Fibroblast of skin of left quadriceps (primary cell): ENCODE data around the gene RAC3.
"Not testable (repeated sequence)": the region's sequence is repeated elsewhere in the genome, so short reads cannot be mapped to it uniquely, and the experiment has no call there.

ENCODE experiments used
- DNase-seq, 2 experiments: peaks; one replicate each; pipeline ENCODE4 v3.0.0-alpha.2; 2013; ENCODE audit warnings: low read depth in 2 of 2

Gene RAC3

DNA sequence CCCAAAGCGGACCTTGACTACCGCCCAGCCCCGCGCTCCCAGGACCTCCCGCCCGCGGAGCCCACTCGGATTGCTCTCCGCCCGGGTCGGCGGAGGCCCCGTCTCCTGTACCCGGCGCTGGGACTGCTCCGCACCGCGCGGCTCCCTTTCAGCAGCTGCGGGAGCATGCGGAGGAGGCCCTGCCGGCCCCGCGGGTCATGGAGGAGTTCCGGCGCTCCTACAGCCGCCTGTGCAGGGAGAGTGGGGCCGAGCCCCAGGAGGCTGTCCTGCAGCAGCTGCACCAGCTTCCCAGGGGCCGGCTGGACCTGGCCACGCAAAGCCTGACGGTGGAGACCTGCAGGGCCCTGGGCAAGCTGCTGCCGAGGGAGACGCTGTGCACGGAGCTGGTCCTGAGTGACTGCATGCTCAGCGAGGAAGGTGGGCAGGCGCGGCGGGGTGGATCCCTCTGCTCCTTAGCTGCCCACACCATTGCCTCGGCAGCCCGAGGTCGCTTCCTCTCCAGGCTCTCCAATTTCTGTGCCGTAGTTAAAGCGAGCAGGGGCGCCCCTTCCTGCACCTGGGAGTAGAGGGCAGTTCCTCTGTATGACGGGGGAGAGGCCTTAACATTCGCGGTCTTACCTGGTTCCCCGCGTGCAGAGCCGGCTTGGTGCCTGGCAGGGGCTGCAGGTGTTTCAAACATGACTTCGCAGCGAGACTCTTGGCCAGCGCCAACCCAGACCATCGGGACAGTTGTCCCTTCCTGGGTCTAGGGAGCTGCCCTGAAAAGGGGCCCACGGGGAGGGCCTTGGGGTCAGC, 7.8 kb upstream of the RAC3 start:
- DNase-seq, result no peak

- no peak for DNase-seq
Observed at GRCh38 chr17:82024859-82025258, 6.6 kb upstream of the RAC3 start.

- no peak for DNase-seq
Observed at GRCh38 chr17:82025401-82026107, 5.9 kb upstream of the RAC3 start.

DNA sequence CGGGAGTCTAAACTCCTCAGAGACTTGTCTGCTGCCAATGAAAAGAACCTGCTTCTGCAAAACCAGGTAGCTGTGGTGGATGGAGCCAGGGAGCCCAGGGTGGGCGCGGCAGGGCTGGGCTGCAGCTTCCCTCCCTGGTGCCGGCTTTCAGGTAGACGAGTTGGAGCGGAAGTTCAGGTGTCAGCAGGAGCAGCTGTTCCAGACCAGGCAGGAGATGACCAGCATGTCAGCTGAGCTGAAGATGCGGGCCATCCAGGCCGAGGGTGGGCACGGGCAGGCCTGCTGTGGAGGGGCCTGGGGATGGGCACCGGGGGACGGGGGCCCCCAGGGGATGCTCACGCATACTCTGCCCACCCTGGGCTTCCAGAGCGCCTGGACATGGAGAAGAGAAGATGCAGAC, 3.2 kb upstream of the RAC3 start:
- DNase-seq, result no peak

GRCh38 chr17:82028966-82029365, 2.5 kb upstream of the RAC3 start:
- no peak for DNase-seq

DNA sequence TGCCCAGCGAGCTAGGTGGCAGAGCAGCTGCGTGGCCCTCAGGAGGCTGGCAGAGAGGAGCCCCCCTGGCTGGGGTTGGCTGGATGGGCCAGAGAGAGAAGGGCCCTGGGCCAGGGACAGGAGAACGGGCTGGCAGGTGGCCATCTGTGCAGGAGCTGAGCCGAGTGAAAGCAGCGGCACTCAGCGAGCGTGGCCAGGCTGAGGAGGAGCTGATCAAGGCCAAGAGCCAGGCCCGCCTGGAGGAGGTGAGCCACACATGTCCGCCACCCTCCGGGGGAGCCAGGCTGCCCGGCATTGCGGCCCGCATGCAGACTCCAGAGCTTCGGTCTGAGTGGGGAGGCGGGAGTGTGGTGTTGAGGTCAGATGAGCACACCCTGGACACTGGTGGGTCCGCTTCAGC, 2.1 kb upstream of the RAC3 start:
- DNase-seq, result no peak

- no peak for DNase-seq
Observed at GRCh38 chr17:82029990-82030469, 1.4 kb upstream of the RAC3 start.

DNA sequence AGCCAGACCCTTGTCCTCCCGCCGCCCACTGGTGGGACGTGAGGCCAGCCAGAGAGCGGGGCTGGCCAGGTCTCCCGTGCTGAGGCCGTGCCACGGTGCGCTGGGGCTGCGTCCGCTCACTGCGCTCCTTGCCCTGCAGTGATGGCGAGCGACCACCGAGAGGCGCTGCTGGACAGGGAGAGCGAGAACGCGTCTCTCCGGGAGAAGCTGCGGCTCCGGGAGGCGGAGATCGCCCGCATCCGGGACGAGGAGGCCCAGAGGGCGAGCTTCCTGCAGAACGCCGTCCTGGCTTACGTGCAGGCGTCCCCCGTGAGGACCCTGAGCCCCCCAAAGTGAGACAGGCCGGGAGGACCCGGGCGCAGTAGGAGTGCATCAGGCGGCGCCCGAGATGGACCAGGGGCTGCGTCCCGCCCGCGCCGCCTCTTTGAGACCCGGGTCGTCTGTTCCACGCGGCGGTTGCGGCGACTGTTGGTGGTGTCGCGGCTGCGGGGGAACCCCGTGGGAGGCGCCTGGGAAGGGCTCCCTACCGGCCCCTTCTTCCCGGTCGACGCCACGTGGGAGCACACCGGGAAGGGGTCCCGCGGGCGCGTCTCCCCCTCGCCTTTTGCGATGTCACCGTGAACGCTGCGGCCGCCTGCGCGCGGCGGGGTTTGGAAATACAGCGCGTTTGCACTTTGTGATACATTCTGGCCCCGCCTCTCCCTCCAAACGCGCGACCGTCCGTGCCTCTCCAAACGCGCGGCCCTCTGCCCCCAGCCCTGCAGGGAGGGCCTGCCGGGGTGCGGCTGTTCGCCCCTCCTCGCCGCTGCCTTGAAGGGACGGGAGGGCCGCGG, 792 bp upstream of the RAC3 start:
- peak; percentile 41 to 44 for DNase-seq

GRCh38 chr17:82031885-82032627, 578 bp downstream of the RAC3 start:
- DNase-seq, result no peak

- no peak for DNase-seq
Observed at GRCh38 chr17:82033359-82034085, 2.0 kb downstream of the RAC3 start.

GRCh38 chr17:82034371-82035011, 3.0 kb downstream of the RAC3 start:
- DNase-seq, result no peak

DNA sequence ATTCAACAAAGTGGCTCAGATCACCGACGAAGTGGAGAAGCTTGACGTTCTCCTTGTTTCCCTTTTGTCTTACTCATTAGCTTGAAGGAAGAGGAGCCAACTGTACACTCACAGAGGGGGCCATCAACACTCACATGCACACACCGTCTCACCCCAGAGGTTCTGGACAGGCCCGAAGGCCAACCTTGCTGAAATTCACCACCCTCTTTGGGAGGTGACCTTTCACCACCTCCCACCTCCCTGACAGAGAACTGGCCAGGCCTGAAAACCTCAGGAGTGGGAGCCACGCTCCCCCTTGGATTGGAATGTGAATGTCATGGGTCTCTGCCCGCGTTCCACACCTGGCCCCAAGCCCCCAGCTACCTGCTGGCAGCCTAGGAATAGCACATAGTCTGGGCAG, 4.0 kb downstream of the RAC3 start:
- no peak for DNase-seq

DNA sequence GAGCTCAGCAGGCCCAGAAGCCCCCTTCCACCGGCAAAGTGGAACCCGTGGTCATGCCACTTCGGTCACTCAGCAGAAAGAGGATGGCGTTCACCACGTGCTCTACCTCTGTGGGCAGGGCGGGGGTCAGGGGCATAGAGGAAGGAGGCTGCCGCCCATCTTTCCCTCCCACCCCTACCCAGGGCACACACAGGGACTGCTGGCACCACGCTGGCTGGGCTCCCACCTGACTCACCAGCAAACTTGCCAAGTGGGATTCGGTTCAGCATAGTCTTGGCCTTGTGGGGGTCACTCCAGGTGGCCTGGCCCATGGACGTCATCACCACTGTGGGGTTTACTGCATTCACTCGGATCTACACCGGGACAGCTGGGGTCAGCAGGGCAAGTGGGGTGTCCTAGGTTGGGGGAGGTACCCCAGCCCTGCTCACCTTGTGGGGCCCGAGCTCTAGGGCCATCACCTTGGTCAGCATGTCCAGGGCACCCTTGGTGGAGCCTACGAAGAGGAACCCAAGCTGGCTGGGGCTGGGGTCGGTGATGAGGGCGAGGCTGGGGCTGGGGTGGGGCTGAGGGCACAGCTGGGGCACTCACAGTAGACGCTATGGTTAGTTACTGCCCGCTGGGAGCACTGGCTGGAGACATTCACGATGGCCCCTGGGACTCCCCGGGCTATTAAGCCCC, 4.6 kb downstream of the RAC3 start:
- no peak for DNase-seq

DNA sequence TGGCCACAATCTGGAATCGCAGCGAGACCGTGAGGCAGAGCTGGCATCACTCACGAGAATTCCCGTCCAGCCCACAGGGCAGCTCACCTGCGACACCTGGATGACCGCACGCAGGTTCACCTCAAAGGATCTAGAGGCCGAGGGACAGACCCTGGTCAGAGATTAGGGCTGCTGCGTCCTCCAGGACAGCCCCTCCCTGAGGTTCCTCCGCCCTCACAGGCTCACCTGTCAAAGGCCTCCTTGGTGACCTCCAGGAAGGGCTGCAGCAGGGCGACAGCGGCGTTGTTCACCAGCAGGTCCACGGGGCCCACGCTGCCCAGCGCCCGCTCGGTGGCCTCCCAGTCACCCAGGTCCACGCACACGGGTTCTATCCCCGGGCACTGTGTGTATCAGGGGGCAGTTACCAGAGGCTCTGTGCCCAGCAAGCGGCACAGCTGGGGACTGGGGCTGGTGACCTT, 5.2 kb downstream of the RAC3 start:
- no peak for DNase-seq

DNA sequence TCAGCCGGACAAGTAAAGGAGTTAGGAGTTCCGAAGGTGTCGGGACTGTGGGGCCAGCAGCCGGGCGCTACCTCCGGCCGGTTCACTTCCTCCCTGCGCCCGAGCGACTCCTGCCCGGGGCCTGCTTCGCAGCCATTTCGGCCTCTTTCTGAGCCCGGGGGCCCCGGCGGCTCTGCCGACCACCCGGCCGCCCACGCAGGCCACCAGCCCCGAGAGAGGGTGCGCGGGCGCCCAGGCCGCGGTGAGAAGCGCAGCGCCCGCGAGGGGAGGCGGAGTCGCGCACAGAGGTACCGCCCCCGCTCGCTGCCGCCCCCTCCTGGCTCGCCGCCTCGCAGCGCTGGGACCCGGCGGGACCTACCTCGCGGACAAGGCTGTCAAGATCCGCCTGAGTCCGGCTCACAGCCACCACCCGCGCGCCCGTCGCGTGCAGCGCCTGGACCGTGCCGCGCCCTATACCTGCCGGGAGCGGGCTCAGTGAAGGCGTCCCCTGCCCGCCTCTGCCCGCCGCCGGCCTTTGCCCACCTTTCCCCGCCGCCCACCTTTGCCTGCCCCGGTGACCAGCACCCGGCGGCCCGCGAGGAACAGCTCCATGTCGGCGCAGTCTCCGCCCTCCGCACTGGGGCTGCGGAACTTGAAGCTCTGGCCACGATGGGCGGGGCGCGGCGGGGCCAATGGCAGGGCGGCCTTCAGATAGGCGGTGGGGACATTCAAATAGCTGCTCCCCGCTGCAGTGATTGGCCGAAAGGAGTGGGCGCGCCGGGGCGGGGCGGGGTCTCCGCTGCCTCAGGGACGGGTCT, 5.8 kb downstream of the RAC3 start, which contains the start of gene DCXR:
TSS of gene DCXR (minus strand) at position 606 of the 797 bp plus-strand sequence. CDS start at position 591, 15 bp downstream.
- peak; percentile 87 to 88 for DNase-seq

- no peak for DNase-seq
Observed at GRCh38 chr17:82037889-82038195, 6.4 kb downstream of the RAC3 start.

- DNase-seq, result not testable (repeated sequence)
Observed at GRCh38 chr17:82038796-82039409, 7.4 kb downstream of the RAC3 start.

- no peak for DNase-seq
Observed at GRCh38 chr17:82039695-82040299, 8.3 kb downstream of the RAC3 start.
